Mesendoderm (in vitro differentiated cells): ENCODE results near the gene ALDH1A3.

ENCODE experiments used
- DNase-seq: peaks from one replicate; pipeline ENCODE4 v3.0.0; 2013
- H2AK5ac ChIP-seq: 2 replicates; pipeline ENCODE4 v1.6.1; 2013; ENCODE audit warnings: low read length, inconsistent platforms
- H2BK120ac ChIP-seq: 2 replicates; pipeline ENCODE4 v1.6.1; 2013; ENCODE audit warnings: low read depth, mild to moderate bottlenecking, low read length, moderate library complexity, mixed read lengths
- H2BK15ac ChIP-seq: replicated peaks from 2 replicates; pipeline ENCODE4 v1.6.1; 2013; ENCODE audit warnings: low read depth, mild to moderate bottlenecking, moderate library complexity
- H2BK5ac ChIP-seq: 2 replicates; pipeline ENCODE4 v1.6.1; 2013; ENCODE audit warnings: low read length, inconsistent platforms
- H3K18ac ChIP-seq: 2 replicates; pipeline ENCODE4 v1.6.1; 2013; ENCODE audit warnings: mild to moderate bottlenecking, low read length, mixed read lengths
- H3K23ac ChIP-seq: one replicate; pipeline ENCODE4 v1.6.1; 2013; ENCODE audit warnings: low read length
- H3K27ac ChIP-seq: 2 replicates; pipeline ENCODE4 v1.5.1; 2013; ENCODE audit warnings: low read depth, mild to moderate bottlenecking, inconsistent platforms, low read length, moderate library complexity
- H3K27me3 ChIP-seq: 2 replicates; pipeline ENCODE4 v1.6.1; 2013; ENCODE audit warnings: low read length, control low read depth, mild to moderate bottlenecking, inconsistent platforms; ENCODE audit not compliant: insufficient read depth, poor library complexity
- H3K36me3 ChIP-seq: 2 replicates; pipeline ENCODE4 v1.6.1; 2013; ENCODE audit warnings: low read length, inconsistent platforms; ENCODE audit not compliant: control insufficient read depth, insufficient read depth
- H3K4ac ChIP-seq: one replicate; pipeline ENCODE4 v1.6.1; 2013; ENCODE audit warnings: low read depth, mild to moderate bottlenecking, low read length, moderate library complexity
- H3K4me1 ChIP-seq: 2 replicates; pipeline ENCODE4 v1.6.1; 2013; ENCODE audit warnings: low read depth, low read length, inconsistent platforms; ENCODE audit not compliant: control insufficient read depth
- H3K4me2 ChIP-seq: 2 replicates; pipeline ENCODE4 v1.6.1; 2013; ENCODE audit warnings: low read length
- H3K4me3 ChIP-seq: 2 replicates; pipeline ENCODE4 v1.5.1; 2013; ENCODE audit warnings: mild to moderate bottlenecking, low read length
- H3K56ac ChIP-seq: one replicate; pipeline ENCODE4 v1.6.1; 2013; ENCODE audit warnings: low read length
- H3K79me1 ChIP-seq: 2 replicates; pipeline ENCODE4 v1.6.1; 2013; ENCODE audit warnings: low read length, inconsistent platforms
- H3K79me2 ChIP-seq: 2 replicates; pipeline ENCODE4 v1.6.1; 2013; ENCODE audit warnings: mild to moderate bottlenecking, low read length; ENCODE audit not compliant: control insufficient read depth, insufficient read depth
- H3K9ac ChIP-seq: 2 replicates; pipeline ENCODE4 v1.6.1; 2013; ENCODE audit warnings: low read length, inconsistent platforms
- H4K5ac ChIP-seq: one replicate; pipeline ENCODE4 v1.6.1; 2013; ENCODE audit warnings: low read length
- H4K8ac ChIP-seq: one replicate; pipeline ENCODE4 v1.6.1; 2013; ENCODE audit warnings: low read depth, mild to moderate bottlenecking, control low read depth, low read length, moderate library complexity
- WGBS: extraction: QIAGEN DNeasy Blood & Tissue Kit; methylation state at CpG from one replicate; pipeline ENCODE4 v1.1.7; 2013; ENCODE audit warnings: low lambda C conversion rate, missing lambda C conversion rate; ENCODE audit not compliant: insufficient coverage; ENCODE audit errors: extremely low coverage; 5-methylcytosine and 5-hydroxymethylcytosine counted together

Gene ALDH1A3

GRCh38 chr15:100835636-100836035 is 44.0 kb upstream of the ALDH1A3 start:
- H3K23ac ChIP-seq, result no peak overlapping the region
- no peaks in the 10 kb centered on the region for H3K4me1 ChIP-seq
- H2BK15ac ChIP-seq, result no peak overlapping the region
- H3K79me2 ChIP-seq, result no peaks in the 10 kb centered on the region
- H3K4ac ChIP-seq, result no peak overlapping the region
- no peak overlapping the region for H3K27ac ChIP-seq
- no peak overlapping the region for H3K9ac ChIP-seq
- no peak overlapping the region for H4K5ac ChIP-seq
- no CpG with 5 or more reads among the region's 5 CpGs for WGBS
- no peak for DNase-seq
- no peak overlapping the region for H3K4me2 ChIP-seq
- no peaks in the 10 kb centered on the region for H3K36me3 ChIP-seq
- no peak overlapping the region for H2BK120ac ChIP-seq
- no peak overlapping the region for H3K18ac ChIP-seq
- H3K56ac ChIP-seq, result no peak overlapping the region
- H3K4me3 ChIP-seq, result no peak overlapping the region
- no peaks in the 10 kb centered on the region for H3K27me3 ChIP-seq
- no peak overlapping the region for H4K8ac ChIP-seq
- no peak overlapping the region for H2AK5ac ChIP-seq
- no peaks in the 10 kb centered on the region for H3K79me1 ChIP-seq
- no peak overlapping the region for H2BK5ac ChIP-seq

- H4K5ac ChIP-seq, result no peak overlapping the region
- H3K9ac ChIP-seq, result no peak overlapping the region
- H3K79me2 ChIP-seq, result no peaks in the 10 kb centered on the region
- no peak overlapping the region for H2BK5ac ChIP-seq
- H3K27ac ChIP-seq, result no peak overlapping the region
- no peak overlapping the region for H3K23ac ChIP-seq
- H3K79me1 ChIP-seq, result no peaks in the 10 kb centered on the region
- H3K4me1 ChIP-seq, result no peaks in the 10 kb centered on the region
- no peak overlapping the region for H3K4ac ChIP-seq
- H4K8ac ChIP-seq, result no peak overlapping the region
- WGBS, result no CpG with 5 or more reads among the region's 5 CpGs
- no peak overlapping the region for H2AK5ac ChIP-seq
- no peak overlapping the region for H3K4me3 ChIP-seq
- no peak overlapping the region for H3K56ac ChIP-seq
- H3K4me2 ChIP-seq, result no peak overlapping the region
- DNase-seq, result no peak
- H2BK15ac ChIP-seq, result no peak overlapping the region
- no peak overlapping the region for H3K18ac ChIP-seq
- H2BK120ac ChIP-seq, result no peak overlapping the region
- H3K27me3 ChIP-seq, result no peaks in the 10 kb centered on the region
- H3K36me3 ChIP-seq, result no peaks in the 10 kb centered on the region
Measured at GRCh38 chr15:100836501-100836900, 43.1 kb upstream of the ALDH1A3 start.

GRCh38 chr15:100841426-100841825 is 38.2 kb upstream of the ALDH1A3 start:
- Histone ChIP-seq H3K4me1 (no peaks in the 10 kb centered on the region), H3K27me3 (no peaks in the 10 kb centered on the region), H3K23ac (no peak overlapping the region), H3K27ac (no peak overlapping the region), H2BK120ac (no peak overlapping the region), H3K4me3 (no peak overlapping the region), H2BK5ac (no peak overlapping the region), H3K18ac (no peak overlapping the region), H2AK5ac (no peak overlapping the region), H4K5ac (no peak overlapping the region), H3K79me1 (no peaks in the 10 kb centered on the region), H3K4me2 (no peak overlapping the region), H3K56ac (no peak overlapping the region), H4K8ac (no peak overlapping the region), H3K4ac (no peak overlapping the region), H3K36me3 (no peaks in the 10 kb centered on the region), H3K79me2 (no peaks in the 10 kb centered on the region), H3K9ac (no peak overlapping the region), H2BK15ac (no peak overlapping the region)
- no peak for DNase-seq
- WGBS, result no CpG with 5 or more reads among the region's 3 CpGs

GRCh38 chr15:100842756-100843730 is 36.6 kb upstream of the ALDH1A3 start:
- no peaks in the 10 kb centered on the region for H3K36me3 ChIP-seq
- H3K79me1 ChIP-seq, result no peaks in the 10 kb centered on the region
- no peak overlapping the region for H2BK15ac ChIP-seq
- WGBS, result no CpG with 5 or more reads among the region's 14 CpGs
- H3K18ac ChIP-seq, result no peak overlapping the region
- no peak overlapping the region for H3K56ac ChIP-seq
- no peaks in the 10 kb centered on the region for H3K79me2 ChIP-seq
- H3K23ac ChIP-seq, result no peak overlapping the region
- no peaks in the 10 kb centered on the region for H3K27me3 ChIP-seq
- no peak overlapping the region for H3K27ac ChIP-seq
- H3K4ac ChIP-seq, result no peak overlapping the region
- H3K4me3 ChIP-seq, result no peak overlapping the region
- peak; percentile 20 for DNase-seq
- H4K5ac ChIP-seq, result no peak overlapping the region
- no peak overlapping the region for H2BK120ac ChIP-seq
- no peak overlapping the region for H4K8ac ChIP-seq
- H2AK5ac ChIP-seq, result no peak overlapping the region
- no peak overlapping the region for H3K4me2 ChIP-seq
- H2BK5ac ChIP-seq, result no peak overlapping the region
- H3K9ac ChIP-seq, result no peak overlapping the region
- no peaks in the 10 kb centered on the region for H3K4me1 ChIP-seq

- H3K79me2 ChIP-seq, result no peaks in the 10 kb centered on the region
- H3K27me3 ChIP-seq, result no peaks in the 10 kb centered on the region
- no peak overlapping the region for H2BK15ac ChIP-seq
- no peak overlapping the region for H3K23ac ChIP-seq
- H3K4ac ChIP-seq, result no peak overlapping the region
- H3K79me1 ChIP-seq, result no peaks in the 10 kb centered on the region
- H3K4me2 ChIP-seq, result no peak overlapping the region
- no peak overlapping the region for H4K8ac ChIP-seq
- H3K4me3 ChIP-seq, result no peak overlapping the region
- no peak overlapping the region for H2BK120ac ChIP-seq
- no peak overlapping the region for H3K9ac ChIP-seq
- WGBS, result no CpG with 5 or more reads among the region's 8 CpGs
- H2BK5ac ChIP-seq, result no peak overlapping the region
- no peak overlapping the region for H3K27ac ChIP-seq
- no peak overlapping the region for H2AK5ac ChIP-seq
- H3K18ac ChIP-seq, result no peak overlapping the region
- H3K56ac ChIP-seq, result no peak overlapping the region
- H3K4me1 ChIP-seq, result no peaks in the 10 kb centered on the region
- no peak for DNase-seq
- no peaks in the 10 kb centered on the region for H3K36me3 ChIP-seq
- H4K5ac ChIP-seq, result no peak overlapping the region
Measured at GRCh38 chr15:100844167-100844566, 35.5 kb upstream of the ALDH1A3 start.
